Ectodermal cell (in vitro differentiated cells): ENCODE measurements around the gene AFF4.
"Not testable (repeated sequence)": the region's sequence is repeated elsewhere in the genome, so short reads cannot be mapped to it uniquely, and the experiment has no call there.

Source experiments
- H3K27ac ChIP-seq: 2 replicates; pipeline ENCODE4 v1.7.0; 2013; ENCODE audit warnings: mild to moderate bottlenecking, low read depth, low read length; ENCODE audit not compliant: insufficient read depth, poor library complexity, severe bottlenecking
- H3K27me3 ChIP-seq: 2 replicates; pipeline ENCODE4 v1.7.0; 2013; ENCODE audit warnings: mild to moderate bottlenecking, low read length; ENCODE audit not compliant: insufficient read depth, control insufficient read depth, poor library complexity, severe bottlenecking
- H3K36me3 ChIP-seq: one replicate; pipeline ENCODE4 v1.7.0; 2013; ENCODE audit warnings: low read length; ENCODE audit not compliant: control insufficient read depth, insufficient read depth
- H3K4me1 ChIP-seq: one replicate; pipeline ENCODE4 v1.7.0; 2013; ENCODE audit warnings: low read length; ENCODE audit not compliant: control insufficient read depth, insufficient read depth
- H3K4me3 ChIP-seq: 2 replicates; pipeline ENCODE4 v1.7.0; 2013; ENCODE audit warnings: low read depth, low read length, control low read depth; ENCODE audit not compliant: insufficient read depth
- H3K9me3 ChIP-seq: 2 replicates; pipeline ENCODE4 v1.7.0; 2013; ENCODE audit warnings: mild to moderate bottlenecking, low read length, moderate library complexity; ENCODE audit not compliant: control insufficient read depth
- WGBS, 2 experiments: methylation state at CpG; one replicate each; pipeline ENCODE4 v1.1.7; 2013; ENCODE audit warnings: missing lambda C conversion rate in 2 of 2; 5-methylcytosine and 5-hydroxymethylcytosine counted together

Gene AFF4

DNA sequence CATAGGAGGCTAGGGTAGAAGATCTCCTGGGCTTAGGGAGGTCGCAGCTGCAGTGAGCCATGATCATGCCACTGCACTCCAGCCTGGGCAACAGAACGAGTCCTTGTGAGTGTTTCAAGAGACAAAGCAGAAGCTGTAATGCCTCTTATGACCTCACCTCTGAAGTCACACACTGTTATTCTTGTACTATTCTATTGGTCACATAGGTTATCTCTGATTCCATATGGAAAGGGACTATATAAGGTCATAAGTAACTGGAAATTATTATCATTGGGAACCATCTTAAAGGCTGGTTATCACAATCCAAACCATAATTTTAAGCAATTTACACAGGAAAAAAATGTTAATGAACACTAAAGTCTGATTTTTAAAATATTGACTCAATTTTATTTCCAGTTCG, 17.9 kb upstream of the AFF4 start:
- 85 to 91% methylated on average over 2 of the region's 3 CpGs for WGBS, 2 experiments
- no peaks in the 10 kb centered on the region for H3K27me3 ChIP-seq
- H3K4me3 ChIP-seq = no peak overlapping the region
- no peaks in the 10 kb centered on the region for H3K4me1 ChIP-seq
- H3K27ac ChIP-seq = no peak overlapping the region
- H3K36me3 ChIP-seq = no peaks in the 10 kb centered on the region
- H3K9me3 ChIP-seq = peaks cover 2% of the 10 kb centered on the region

DNA sequence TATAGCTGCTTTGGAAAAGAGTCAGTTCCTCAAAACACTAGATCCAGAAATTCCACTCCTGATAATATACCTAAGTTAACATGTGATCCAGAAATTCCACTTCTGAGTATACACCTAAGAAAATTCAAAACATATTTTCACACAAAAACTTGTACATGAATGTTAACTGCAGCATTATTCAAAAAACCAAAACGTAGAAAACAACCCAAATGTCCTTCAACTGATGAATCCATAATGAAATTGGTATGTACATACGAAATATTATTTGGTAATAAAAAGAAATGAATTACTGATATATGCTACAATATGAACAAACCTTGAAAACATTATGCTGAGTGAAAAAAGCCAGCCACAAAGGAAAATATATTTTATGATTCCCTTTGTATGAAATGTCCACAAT, 16.5 kb upstream of the AFF4 start:
- 73 to 100% methylated on average over 1 to 2 of the region's 2 CpGs for whole genome bisulfite sequencing, 2 experiments
- no peaks in the 10 kb centered on the region for H3K27me3 ChIP-seq
- no peaks in the 10 kb centered on the region for H3K36me3 ChIP-seq
- H3K4me3 ChIP-seq = no peak overlapping the region
- no peaks in the 10 kb centered on the region for H3K4me1 ChIP-seq
- H3K27ac ChIP-seq = no peak overlapping the region
- H3K9me3 ChIP-seq = peaks cover 2% of the 10 kb centered on the region

DNA sequence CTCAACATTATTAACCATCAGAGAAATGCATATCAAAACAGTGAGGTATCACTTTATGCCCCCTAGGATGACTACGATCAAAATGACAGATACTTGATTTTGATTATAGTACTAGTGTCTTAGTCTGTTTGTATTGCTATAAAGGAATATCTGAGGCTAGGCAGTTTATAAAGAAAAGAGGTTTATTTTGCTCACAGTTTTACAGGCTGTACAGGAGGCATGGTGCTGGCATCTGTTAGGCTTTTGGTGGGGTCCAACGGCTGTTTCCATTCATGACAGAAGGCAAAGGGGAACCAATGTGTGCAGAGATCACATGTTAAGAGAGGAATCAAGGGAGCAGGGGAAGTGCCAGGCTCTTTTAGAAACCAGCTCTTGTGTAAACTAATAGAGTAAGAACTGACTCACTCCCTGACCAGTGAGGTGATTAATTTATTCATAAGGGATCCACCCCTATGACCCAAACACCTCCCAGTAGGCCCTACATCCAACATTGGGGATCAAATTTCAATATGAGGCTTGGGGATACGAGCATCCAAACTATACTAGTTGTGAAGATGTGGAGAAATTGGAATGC, 16.0 kb upstream of the AFF4 start:
- Histone ChIP-seq H3K4me3 (no peak overlapping the region), H3K36me3 (no peaks in the 10 kb centered on the region), H3K27me3 (no peaks in the 10 kb centered on the region), H3K27ac (no peak overlapping the region), H3K9me3 (peaks cover 2% of the 10 kb centered on the region), H3K4me1 (no peaks in the 10 kb centered on the region)
- 87 to 96% methylated on average over 3 of the region's 3 CpGs for WGBS, 2 experiments

GRCh38 chr5:132976852-132977251, 13.4 kb upstream of the AFF4 start:
- Histone ChIP-seq H3K9me3 (no peaks in the 10 kb centered on the region), H3K27ac (no peak overlapping the region), H3K4me1 (no peaks in the 10 kb centered on the region), H3K36me3 (no peaks in the 10 kb centered on the region), H3K27me3 (no peaks in the 10 kb centered on the region), H3K4me3 (no peak overlapping the region)
- WGBS, 2 experiments = 88% methylated on average over 3 of the region's 3 CpGs

DNA sequence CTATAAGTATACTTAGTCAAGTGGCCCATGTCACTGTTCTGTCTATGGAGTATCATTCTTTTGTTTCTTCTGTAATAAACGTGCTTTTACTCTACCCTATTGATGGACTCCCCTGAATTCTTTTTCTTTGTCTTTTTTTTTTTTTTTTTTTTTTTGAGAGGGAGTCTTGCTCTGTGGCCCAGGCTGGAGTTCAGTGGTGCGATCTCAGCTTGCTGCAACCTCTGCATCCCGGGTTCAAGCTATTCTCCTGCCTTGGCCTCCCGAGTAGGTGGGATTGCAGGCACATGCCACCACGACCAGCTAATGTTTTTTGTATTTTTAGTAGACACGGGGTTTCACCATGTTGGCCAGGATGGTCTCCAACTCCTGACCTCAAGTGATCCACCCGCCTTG, 9.0 kb upstream of the AFF4 start:
- WGBS, 2 experiments = 90 to 93% methylated on average over 6 to 7 of the region's 7 CpGs
- not testable (repeated sequence) for H3K4me3 ChIP-seq, H3K9me3 ChIP-seq, H3K4me1 ChIP-seq, H3K27me3 ChIP-seq, H3K36me3 ChIP-seq, H3K27ac ChIP-seq

- WGBS, 2 experiments = 86 to 88% methylated on average over 16 of the region's 16 CpGs
- no peaks in the 10 kb centered on the region for H3K36me3 ChIP-seq
- no peak overlapping the region for H3K4me3 ChIP-seq
- H3K27me3 ChIP-seq = no peaks in the 10 kb centered on the region
- H3K9me3 ChIP-seq = no peaks in the 10 kb centered on the region
- H3K4me1 ChIP-seq = no peaks in the 10 kb centered on the region
- no peak overlapping the region for H3K27ac ChIP-seq
Measured at GRCh38 chr5:132971483-132972435, 8.3 kb upstream of the AFF4 start.

GRCh38 chr5:132965120-132965519, 1.7 kb upstream of the AFF4 start:
- Histone ChIP-seq H3K27me3 (no peaks in the 10 kb centered on the region), H3K36me3 (no peaks in the 10 kb centered on the region), H3K27ac (no peak overlapping the region), H3K4me3 (no peak overlapping the region), H3K4me1 (no peaks in the 10 kb centered on the region), H3K9me3 (no peaks in the 10 kb centered on the region)
- 94 to 95% methylated on average over 4 of the region's 4 CpGs for WGBS, 2 experiments

DNA sequence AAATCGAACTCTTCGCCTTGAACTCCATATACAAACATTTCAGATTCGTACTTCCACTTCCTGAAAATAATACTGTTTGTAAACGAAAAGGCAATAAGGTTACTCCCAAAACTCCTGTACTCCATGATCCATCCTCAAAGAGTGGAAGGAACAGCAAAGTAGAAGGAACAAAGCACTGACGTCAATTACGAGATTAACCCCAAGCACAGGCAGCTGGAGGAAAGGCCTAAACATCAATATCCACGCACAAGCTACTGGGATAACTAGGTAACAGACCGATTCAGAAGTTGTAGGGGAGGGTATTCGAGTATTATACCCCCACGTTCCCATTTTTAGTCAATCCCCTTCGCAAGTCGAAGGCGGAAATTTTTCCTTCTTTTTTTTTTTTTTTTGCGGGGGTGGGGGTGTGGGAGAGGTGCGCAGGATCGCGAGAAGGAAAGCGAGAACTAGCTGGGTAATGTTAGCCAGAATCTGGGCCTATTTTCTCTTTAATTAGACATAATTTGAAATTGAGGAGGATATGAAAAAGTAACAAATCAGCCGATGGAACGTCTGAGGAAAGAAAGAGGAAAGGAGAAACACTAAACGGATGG, 909 bp downstream of the AFF4 start:
- Histone ChIP-seq H3K4me1 (no peaks in the 10 kb centered on the region), H3K4me3 (peak overlapping the region; percentile 90), H3K36me3 (peaks cover 3% of the 10 kb centered on the region), H3K27ac (peak overlapping the region; percentile 90), H3K9me3 (no peaks in the 10 kb centered on the region), H3K27me3 (no peaks in the 10 kb centered on the region)
- WGBS, 2 experiments = 1 to 2% methylated on average over 16 to 20 of the region's 21 CpGs

DNA sequence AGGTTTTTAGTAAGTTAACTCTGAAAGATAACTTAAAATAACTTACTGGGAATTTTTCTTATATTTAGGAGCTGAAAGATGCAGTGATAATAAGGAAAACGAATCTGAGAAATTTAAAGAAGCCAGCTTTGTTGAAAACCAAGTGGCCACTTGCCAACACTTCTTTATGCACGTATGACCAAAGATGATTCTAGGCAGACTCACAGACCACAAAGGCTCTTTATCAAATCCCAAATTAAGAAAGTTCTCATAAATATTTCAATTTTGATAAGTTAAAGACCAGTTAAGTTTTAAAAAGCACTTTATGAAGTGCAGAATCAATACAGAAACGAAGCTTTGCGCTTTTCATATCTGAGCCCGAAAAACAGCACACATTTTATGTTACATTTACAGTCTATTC, 1.5 kb downstream of the AFF4 start:
- peak overlapping the region; percentile 90 for H3K4me3 ChIP-seq
- 41 to 52% methylated on average over 5 of the region's 5 CpGs for WGBS, 2 experiments
- no peaks in the 10 kb centered on the region for H3K9me3 ChIP-seq
- H3K36me3 ChIP-seq = peaks cover 3% of the 10 kb centered on the region
- no peaks in the 10 kb centered on the region for H3K4me1 ChIP-seq
- H3K27me3 ChIP-seq = no peaks in the 10 kb centered on the region
- H3K27ac ChIP-seq = peak overlapping the region; percentile 90

DNA sequence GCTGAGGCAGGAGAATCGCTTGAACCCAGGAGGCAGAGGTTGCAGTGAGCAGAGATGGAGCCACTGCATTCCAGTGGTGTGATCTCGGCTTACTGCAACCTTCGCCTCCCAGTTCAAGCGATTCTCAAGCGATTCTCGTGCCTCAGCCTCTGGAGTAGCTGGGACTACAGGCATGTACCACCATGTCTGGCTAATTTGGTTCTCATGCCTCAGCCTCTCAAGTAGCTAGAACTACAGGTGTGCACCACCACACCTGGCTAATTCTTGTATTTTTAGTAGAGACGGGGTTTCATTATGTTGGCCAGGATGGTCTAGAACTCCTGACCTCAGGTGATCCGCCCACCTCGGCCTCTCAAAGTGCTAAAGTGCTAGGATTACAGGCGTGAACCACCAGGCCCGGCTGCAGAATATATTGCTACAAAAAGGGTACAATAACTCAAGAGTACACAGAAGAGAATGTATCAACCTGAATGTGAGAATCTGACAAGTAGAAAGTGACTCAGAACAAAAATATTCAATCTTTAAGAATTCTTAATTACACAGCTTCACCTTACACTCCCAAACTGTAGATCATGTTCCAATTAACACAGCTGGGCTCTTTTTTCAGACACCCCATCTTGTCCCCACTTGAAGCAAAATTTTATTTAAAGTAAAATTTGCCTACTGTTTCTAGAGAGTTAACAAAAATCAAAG, 2.2 kb downstream of the AFF4 start:
- H3K27me3 ChIP-seq, H3K36me3 ChIP-seq, H3K4me1 ChIP-seq, H3K27ac ChIP-seq, H3K9me3 ChIP-seq: not testable (repeated sequence)
- H3K4me3 ChIP-seq = peak overlapping the region; percentile 90
- WGBS, 2 experiments = 93 to 94% methylated on average over 11 of the region's 11 CpGs
